ENCODE data around the gene SPDYE5.
"Not testable (repeated sequence)": the region's sequence is repeated elsewhere in the genome, so short reads cannot be mapped to it uniquely, and the experiment has no call there.

The SPDYE5 gene, protein sequence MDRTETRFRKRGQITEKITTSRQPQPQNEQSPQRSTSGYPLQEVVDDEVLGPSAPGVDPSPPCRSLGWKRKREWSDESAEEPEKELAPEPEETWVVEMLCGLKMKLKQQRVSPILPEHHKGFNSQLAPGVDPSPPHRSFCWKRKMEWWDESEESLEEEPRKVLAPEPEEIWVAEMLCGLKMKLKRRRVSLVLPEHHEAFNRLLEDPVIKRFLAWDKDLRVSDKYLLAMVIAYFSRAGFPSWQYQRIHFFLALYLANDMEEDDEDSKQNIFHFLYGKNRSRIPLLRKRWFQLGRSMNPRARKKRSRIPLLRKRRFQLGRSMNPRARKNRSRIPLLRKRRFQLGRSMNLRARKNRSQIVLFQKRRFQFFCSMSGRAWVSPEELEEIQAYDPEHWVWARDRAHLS

GRCh38 chr7:75492020-75492419 is at the start of gene SPDYE5:
Gene SPDYE5, plus strand, starts transcription at chr7:75492320. Its CDS starts 1,728 bp downstream, at chr7:75494048.
- H3K27me3 Mint-ChIP-seq (ENCODE audit: low read depth) = not testable (repeated sequence)

GRCh38 chr7:75442465-75443111 is 49.5 kb upstream of the SPDYE5 start:
- H3K9me3 Mint-ChIP-seq; H3K27me3 Mint-ChIP-seq (ENCODE audit: low read depth); H3K4me1 Mint-ChIP-seq (ENCODE audit: low read depth): not testable (repeated sequence)
- H3K4me3 Mint-ChIP-seq = peak overlapping the region; percentile 94
- peaks cover 26% of the 10 kb centered on the region for H3K36me3 Mint-ChIP-seq (ENCODE audit: low read depth)
- H3K27ac Mint-ChIP-seq = peak overlapping the region; percentile 97

More at GRCh38 chr7:75492020-75492419, at the start of gene SPDYE5:
- not testable (repeated sequence) for H3K27ac Mint-ChIP-seq; H3K36me3 Mint-ChIP-seq (ENCODE audit: low read depth); H3K4me3 Mint-ChIP-seq; H3K9me3 Mint-ChIP-seq; H3K4me1 Mint-ChIP-seq (ENCODE audit: low read depth)

- not testable (repeated sequence) for H3K27ac Mint-ChIP-seq; H3K4me3 Mint-ChIP-seq; H3K36me3 Mint-ChIP-seq (ENCODE audit: low read depth); H3K4me1 Mint-ChIP-seq (ENCODE audit: low read depth); H3K9me3 Mint-ChIP-seq; H3K27me3 Mint-ChIP-seq (ENCODE audit: low read depth)
Observed at GRCh38 chr7:75449946-75450345, 42.2 kb upstream of the SPDYE5 start.

- H3K4me1 Mint-ChIP-seq (ENCODE audit: low read depth); H3K27me3 Mint-ChIP-seq (ENCODE audit: low read depth); H3K27ac Mint-ChIP-seq; H3K9me3 Mint-ChIP-seq; H3K36me3 Mint-ChIP-seq (ENCODE audit: low read depth); H3K4me3 Mint-ChIP-seq: not testable (repeated sequence)
Observed at GRCh38 chr7:75452494-75452955, 39.6 kb upstream of the SPDYE5 start.

- H3K27ac Mint-ChIP-seq; H3K9me3 Mint-ChIP-seq; H3K27me3 Mint-ChIP-seq (ENCODE audit: low read depth); H3K4me3 Mint-ChIP-seq; H3K4me1 Mint-ChIP-seq (ENCODE audit: low read depth); H3K36me3 Mint-ChIP-seq (ENCODE audit: low read depth): not testable (repeated sequence)
Observed at GRCh38 chr7:75456403-75456802, 35.7 kb upstream of the SPDYE5 start.

DNA sequence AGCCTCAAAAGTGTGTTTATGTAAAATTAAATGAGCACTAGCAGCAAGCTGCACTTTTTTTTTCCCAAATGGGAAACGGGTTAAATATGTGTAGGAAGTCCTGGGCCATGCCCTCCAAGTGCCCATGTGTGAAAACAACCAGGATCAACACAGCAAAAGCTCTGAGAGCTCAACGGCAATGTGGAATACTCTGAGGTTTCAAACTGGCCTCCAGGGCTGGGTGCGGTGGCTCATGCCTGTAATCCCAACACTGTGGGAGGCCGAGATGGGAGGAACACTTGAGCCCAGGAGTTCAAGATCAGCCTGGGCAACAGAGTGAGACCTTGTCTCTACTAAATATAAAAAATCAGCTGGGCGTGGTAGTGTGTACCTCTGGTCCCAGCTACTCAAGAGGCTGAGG is 34.1 kb upstream of the SPDYE5 start:
- not testable (repeated sequence) for H3K4me1 Mint-ChIP-seq (ENCODE audit: low read depth); H3K4me3 Mint-ChIP-seq; H3K9me3 Mint-ChIP-seq; H3K27me3 Mint-ChIP-seq (ENCODE audit: low read depth); H3K27ac Mint-ChIP-seq; H3K36me3 Mint-ChIP-seq (ENCODE audit: low read depth)

DNA sequence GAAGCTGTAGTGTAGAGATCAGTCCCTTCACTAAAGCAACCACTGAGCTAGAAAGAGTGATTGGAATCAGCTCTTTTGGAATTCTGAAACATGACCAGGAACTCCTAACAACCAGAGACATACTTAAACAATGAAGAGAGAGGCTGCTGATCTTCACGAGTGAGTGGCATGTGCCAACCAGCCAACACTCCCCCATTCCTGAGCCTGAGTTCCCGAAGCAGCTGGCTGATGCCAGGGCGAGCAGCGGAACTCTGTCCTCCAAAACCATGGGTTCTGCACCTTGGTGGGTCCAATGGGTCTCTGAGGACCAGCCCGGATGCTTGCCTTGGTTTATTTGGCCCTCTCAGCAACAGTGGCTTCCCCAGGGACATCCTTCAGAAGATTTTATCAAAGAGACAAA is 31.6 kb upstream of the SPDYE5 start:
- not testable (repeated sequence) for H3K27me3 Mint-ChIP-seq (ENCODE audit: low read depth); H3K36me3 Mint-ChIP-seq (ENCODE audit: low read depth); H3K9me3 Mint-ChIP-seq; H3K4me1 Mint-ChIP-seq (ENCODE audit: low read depth); H3K27ac Mint-ChIP-seq
- H3K4me3 Mint-ChIP-seq = peak overlapping the region; percentile 8

GRCh38 chr7:75470166-75470565 is 22.0 kb upstream of the SPDYE5 start:
- peaks cover 30% of the 10 kb centered on the region for H3K36me3 Mint-ChIP-seq (ENCODE audit: low read depth)
- not testable (repeated sequence) for H3K9me3 Mint-ChIP-seq; H3K27ac Mint-ChIP-seq; H3K4me1 Mint-ChIP-seq (ENCODE audit: low read depth); H3K27me3 Mint-ChIP-seq (ENCODE audit: low read depth); H3K4me3 Mint-ChIP-seq

- H3K36me3 Mint-ChIP-seq (ENCODE audit: low read depth); H3K9me3 Mint-ChIP-seq; H3K4me1 Mint-ChIP-seq (ENCODE audit: low read depth); H3K27me3 Mint-ChIP-seq (ENCODE audit: low read depth); H3K4me3 Mint-ChIP-seq; H3K27ac Mint-ChIP-seq: not testable (repeated sequence)
Observed at GRCh38 chr7:75477457-75477856, 14.7 kb upstream of the SPDYE5 start.

- H3K9me3 Mint-ChIP-seq; H3K27me3 Mint-ChIP-seq (ENCODE audit: low read depth); H3K4me3 Mint-ChIP-seq; H3K27ac Mint-ChIP-seq; H3K4me1 Mint-ChIP-seq (ENCODE audit: low read depth); H3K36me3 Mint-ChIP-seq (ENCODE audit: low read depth): not testable (repeated sequence)
Observed at GRCh38 chr7:75480313-75480712, 11.8 kb upstream of the SPDYE5 start.

DNA sequence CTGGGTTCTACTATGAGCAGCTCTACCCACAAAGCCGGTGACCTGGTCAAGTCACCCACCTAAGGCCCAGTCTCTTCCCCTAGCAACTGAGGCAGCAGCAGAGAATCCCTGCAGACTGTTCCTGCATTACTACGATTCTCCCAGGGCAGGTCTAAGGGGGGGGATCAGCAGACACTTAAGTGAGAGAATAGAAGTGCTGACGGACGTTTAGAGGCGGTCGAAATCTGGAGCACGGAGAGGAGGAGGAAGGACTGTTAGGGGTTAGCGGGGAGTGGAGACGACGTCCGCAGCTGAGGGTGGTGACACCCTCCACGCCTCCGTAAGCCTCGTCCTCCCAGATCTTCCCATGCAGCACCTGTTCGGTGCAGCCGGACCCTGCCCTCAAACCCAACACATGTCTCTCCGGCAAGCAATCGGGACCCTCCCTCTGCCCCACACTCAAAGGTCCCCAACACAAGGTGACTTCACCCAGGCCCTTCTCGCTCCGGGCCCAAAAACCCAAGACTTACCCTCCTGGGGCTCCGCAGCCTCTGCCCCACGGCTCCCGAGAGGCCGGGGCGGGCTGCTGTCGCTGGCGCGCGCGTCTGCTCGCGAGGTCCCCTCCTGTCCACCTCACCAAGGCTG is 6.7 kb upstream of the SPDYE5 start:
- Mint-ChIP-seq H3K4me3 (peak overlapping the region; percentile 85), H3K27ac (peak overlapping the region; percentile 84)
- H3K27me3 Mint-ChIP-seq (ENCODE audit: low read depth); H3K4me1 Mint-ChIP-seq (ENCODE audit: low read depth); H3K36me3 Mint-ChIP-seq (ENCODE audit: low read depth); H3K9me3 Mint-ChIP-seq: not testable (repeated sequence)

GRCh38 chr7:75485979-75486643 is 6.0 kb upstream of the SPDYE5 start, which contains the start of gene POM121C:
Gene POM121C, minus strand, starts transcription at chr7:75486299. Its CDS starts 44,803 bp downstream, at chr7:75441496.
- not testable (repeated sequence) for H3K4me1 Mint-ChIP-seq (ENCODE audit: low read depth); H3K36me3 Mint-ChIP-seq (ENCODE audit: low read depth); H3K9me3 Mint-ChIP-seq; H3K27me3 Mint-ChIP-seq (ENCODE audit: low read depth)
- Mint-ChIP-seq H3K27ac (peak within 1 kb of the TSS; percentile 84), H3K4me3 (peak within 1 kb of the TSS; percentile 85)

DNA sequence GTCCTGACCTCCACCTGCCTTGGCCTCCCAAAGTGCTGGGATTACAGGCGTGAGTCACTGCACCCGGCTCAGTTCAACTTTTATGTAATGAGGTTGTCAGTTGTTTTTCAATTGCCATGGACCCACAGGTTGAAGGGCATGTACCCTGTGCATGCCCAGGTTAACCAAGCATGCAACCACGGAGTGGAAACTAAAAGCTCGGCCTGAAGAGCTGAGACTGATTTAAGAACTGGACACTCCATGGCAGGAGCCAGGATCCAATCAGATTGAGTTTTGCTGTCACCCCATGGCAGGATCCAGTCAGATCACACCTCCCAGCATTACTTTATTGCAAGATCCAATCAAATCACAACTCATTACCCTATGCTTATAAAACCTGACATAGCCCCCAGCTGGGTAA is 16.9 kb downstream of the SPDYE5 start:
- H3K36me3 Mint-ChIP-seq (ENCODE audit: low read depth); H3K4me1 Mint-ChIP-seq (ENCODE audit: low read depth): not testable (repeated sequence)

DNA sequence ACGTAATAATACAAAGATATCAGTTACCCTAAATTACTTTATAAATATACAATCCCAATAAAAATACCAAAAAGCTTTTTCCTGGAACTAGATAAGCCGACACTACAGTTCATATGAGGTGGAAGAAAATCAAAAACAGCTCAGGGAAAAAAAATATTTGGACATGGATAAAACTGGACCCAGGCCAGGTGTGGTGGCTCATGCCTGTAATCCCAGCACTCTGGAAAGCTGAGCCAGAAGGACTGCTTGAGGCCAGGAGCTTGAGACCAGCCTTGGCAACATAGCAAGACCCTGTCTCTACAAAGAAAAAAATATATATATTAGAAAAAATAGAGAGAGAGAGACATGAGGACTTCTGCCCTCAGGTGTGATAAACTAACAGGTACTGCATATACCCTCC is 26.7 kb downstream of the SPDYE5 start:
- H3K4me3 Mint-ChIP-seq = not testable (repeated sequence)
- H3K36me3 Mint-ChIP-seq (ENCODE audit: low read depth) = peaks cover 44% of the 10 kb centered on the region

More for the DNA sequence above, 16.9 kb downstream of the SPDYE5 start:
- not testable (repeated sequence) for H3K27me3 Mint-ChIP-seq (ENCODE audit: low read depth); H3K27ac Mint-ChIP-seq; H3K4me3 Mint-ChIP-seq; H3K9me3 Mint-ChIP-seq

GRCh38 chr7:75521727-75522126 is 29.6 kb downstream of the SPDYE5 start:
- H3K27me3 Mint-ChIP-seq (ENCODE audit: low read depth); H3K27ac Mint-ChIP-seq; H3K4me3 Mint-ChIP-seq: not testable (repeated sequence)
- H3K4me1 Mint-ChIP-seq (ENCODE audit: low read depth) = peaks cover 20% of the 10 kb centered on the region
- H3K36me3 Mint-ChIP-seq (ENCODE audit: low read depth) = peaks cover 53% of the 10 kb centered on the region
- H3K9me3 Mint-ChIP-seq = peaks cover 13% of the 10 kb centered on the region

More for the DNA sequence above, 26.7 kb downstream of the SPDYE5 start:
- not testable (repeated sequence) for H3K27me3 Mint-ChIP-seq (ENCODE audit: low read depth); H3K4me1 Mint-ChIP-seq (ENCODE audit: low read depth); H3K27ac Mint-ChIP-seq
- H3K9me3 Mint-ChIP-seq = peaks cover 13% of the 10 kb centered on the region

All from T-helper 1 cell treated with Interleukin-12 subunit alpha and Interleukin-12 subunit beta and Interleukin-4 antibody, amounts not matched to agents 30 μg/mL and 1 μg/mL, for 36 hours (primary cell).